Neural cell (in vitro differentiated cells): Measurements from ENCODE around the gene TARS3.

Experiments used
- EP300 ChIP-seq: fragments of 450-650 bp; conservative IDR thresholded peaks from 2 replicates; pipeline ENCODE4 v1.6.1; 2014; ENCODE audit warnings: antibody characterized with exemption, mild to moderate bottlenecking, moderate library complexity; ENCODE audit not compliant: poor library complexity, severe bottlenecking
- EZH2 ChIP-seq: fragments of 200-600, 300-800 bp; shearing (Covaris generic), sonication (generic); IDR thresholded peaks from 2 replicates; pipeline ENCODE4 v1.6.1; 2014; ENCODE audit warnings: antibody characterized with exemption, low read length, borderline replicate concordance, mild to moderate bottlenecking; ENCODE audit not compliant: insufficient read depth, poor library complexity, severe bottlenecking
- MXI1 ChIP-seq: fragments of 450-650 bp; conservative IDR thresholded peaks from 2 replicates; pipeline ENCODE4 v1.6.1; 2014; ENCODE audit warnings: antibody characterized with exemption, mild to moderate bottlenecking; ENCODE audit not compliant: poor library complexity, severe bottlenecking
- POLR2AphosphoS5 ChIP-seq: IDR thresholded peaks from 2 replicates; pipeline ENCODE4 v1.6.1; 2012
- RAD21 ChIP-seq: fragments of 450-650 bp; conservative IDR thresholded peaks from 2 replicates; pipeline ENCODE4 v1.6.1; 2014; ENCODE audit warnings: antibody characterized with exemption, mild to moderate bottlenecking, moderate library complexity
- SMC3 ChIP-seq: fragments of 450-650 bp; conservative IDR thresholded peaks from 2 replicates; pipeline ENCODE4 v1.6.1; 2014; ENCODE audit warnings: antibody characterized with exemption, mild to moderate bottlenecking, moderate library complexity; ENCODE audit not compliant: poor library complexity
- TAF1 ChIP-seq: IDR thresholded peaks from 2 replicates; pipeline ENCODE4 v1.6.1; 2012; ENCODE audit warnings: low read depth
- TF ChIP-seq, protein P1 (sequence below): fragments of 450-650 bp; IDR thresholded peaks from 2 replicates; pipeline ENCODE4 v1.5.1; 2014; ENCODE audit warnings: antibody characterized with exemption, mild to moderate bottlenecking, moderate library complexity; ENCODE audit not compliant: poor library complexity, severe bottlenecking
- TF ChIP-seq, protein P2 (sequence below): IDR thresholded peaks from 2 replicates; pipeline ENCODE4 v1.6.1; 2012; ENCODE audit warnings: borderline replicate concordance

DNA sequence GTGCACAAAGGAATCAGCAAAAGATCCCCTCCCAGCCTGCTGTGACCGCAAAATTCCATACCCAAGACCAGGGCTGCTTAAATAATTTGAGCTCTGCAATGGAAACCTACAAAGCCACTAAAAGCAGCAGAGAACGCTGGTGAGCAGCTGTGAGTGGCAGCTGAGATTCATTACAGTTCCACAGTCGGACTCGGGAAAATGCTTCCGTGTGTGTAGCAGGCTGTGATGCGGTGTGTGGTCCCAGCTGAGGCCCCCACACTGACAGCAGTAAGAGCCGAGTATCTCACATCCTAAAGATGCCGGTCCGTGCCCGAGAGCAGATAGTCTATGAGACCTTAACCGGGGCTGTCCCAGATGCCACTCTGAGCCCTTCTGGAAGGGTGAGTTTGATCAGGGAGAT lies 109.5 kb downstream of the TARS3 start:
- TF ChIP-seq EP300 (no peak), RAD21 (no peak), EZH2 (no peak), SMC3 (no peak), TAF1 (no peak), MXI1 (no peak), POLR2AphosphoS5 (no peak)
- TF ChIP-seq, protein P1, sequence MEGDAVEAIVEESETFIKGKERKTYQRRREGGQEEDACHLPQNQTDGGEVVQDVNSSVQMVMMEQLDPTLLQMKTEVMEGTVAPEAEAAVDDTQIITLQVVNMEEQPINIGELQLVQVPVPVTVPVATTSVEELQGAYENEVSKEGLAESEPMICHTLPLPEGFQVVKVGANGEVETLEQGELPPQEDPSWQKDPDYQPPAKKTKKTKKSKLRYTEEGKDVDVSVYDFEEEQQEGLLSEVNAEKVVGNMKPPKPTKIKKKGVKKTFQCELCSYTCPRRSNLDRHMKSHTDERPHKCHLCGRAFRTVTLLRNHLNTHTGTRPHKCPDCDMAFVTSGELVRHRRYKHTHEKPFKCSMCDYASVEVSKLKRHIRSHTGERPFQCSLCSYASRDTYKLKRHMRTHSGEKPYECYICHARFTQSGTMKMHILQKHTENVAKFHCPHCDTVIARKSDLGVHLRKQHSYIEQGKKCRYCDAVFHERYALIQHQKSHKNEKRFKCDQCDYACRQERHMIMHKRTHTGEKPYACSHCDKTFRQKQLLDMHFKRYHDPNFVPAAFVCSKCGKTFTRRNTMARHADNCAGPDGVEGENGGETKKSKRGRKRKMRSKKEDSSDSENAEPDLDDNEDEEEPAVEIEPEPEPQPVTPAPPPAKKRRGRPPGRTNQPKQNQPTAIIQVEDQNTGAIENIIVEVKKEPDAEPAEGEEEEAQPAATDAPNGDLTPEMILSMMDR = no peak
- TF ChIP-seq, protein P2, sequence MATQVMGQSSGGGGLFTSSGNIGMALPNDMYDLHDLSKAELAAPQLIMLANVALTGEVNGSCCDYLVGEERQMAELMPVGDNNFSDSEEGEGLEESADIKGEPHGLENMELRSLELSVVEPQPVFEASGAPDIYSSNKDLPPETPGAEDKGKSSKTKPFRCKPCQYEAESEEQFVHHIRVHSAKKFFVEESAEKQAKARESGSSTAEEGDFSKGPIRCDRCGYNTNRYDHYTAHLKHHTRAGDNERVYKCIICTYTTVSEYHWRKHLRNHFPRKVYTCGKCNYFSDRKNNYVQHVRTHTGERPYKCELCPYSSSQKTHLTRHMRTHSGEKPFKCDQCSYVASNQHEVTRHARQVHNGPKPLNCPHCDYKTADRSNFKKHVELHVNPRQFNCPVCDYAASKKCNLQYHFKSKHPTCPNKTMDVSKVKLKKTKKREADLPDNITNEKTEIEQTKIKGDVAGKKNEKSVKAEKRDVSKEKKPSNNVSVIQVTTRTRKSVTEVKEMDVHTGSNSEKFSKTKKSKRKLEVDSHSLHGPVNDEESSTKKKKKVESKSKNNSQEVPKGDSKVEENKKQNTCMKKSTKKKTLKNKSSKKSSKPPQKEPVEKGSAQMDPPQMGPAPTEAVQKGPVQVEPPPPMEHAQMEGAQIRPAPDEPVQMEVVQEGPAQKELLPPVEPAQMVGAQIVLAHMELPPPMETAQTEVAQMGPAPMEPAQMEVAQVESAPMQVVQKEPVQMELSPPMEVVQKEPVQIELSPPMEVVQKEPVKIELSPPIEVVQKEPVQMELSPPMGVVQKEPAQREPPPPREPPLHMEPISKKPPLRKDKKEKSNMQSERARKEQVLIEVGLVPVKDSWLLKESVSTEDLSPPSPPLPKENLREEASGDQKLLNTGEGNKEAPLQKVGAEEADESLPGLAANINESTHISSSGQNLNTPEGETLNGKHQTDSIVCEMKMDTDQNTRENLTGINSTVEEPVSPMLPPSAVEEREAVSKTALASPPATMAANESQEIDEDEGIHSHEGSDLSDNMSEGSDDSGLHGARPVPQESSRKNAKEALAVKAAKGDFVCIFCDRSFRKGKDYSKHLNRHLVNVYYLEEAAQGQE = no peak
